NCI-H1417 (cell line): ENCODE data around the gene GRAMD2A.

Experiments used
- DNase-seq, 3 experiments: peaks; one replicate each; lab custom pipeline; 2025; lab: John Stamatoyannopoulos, UW

Gene GRAMD2A

DNA sequence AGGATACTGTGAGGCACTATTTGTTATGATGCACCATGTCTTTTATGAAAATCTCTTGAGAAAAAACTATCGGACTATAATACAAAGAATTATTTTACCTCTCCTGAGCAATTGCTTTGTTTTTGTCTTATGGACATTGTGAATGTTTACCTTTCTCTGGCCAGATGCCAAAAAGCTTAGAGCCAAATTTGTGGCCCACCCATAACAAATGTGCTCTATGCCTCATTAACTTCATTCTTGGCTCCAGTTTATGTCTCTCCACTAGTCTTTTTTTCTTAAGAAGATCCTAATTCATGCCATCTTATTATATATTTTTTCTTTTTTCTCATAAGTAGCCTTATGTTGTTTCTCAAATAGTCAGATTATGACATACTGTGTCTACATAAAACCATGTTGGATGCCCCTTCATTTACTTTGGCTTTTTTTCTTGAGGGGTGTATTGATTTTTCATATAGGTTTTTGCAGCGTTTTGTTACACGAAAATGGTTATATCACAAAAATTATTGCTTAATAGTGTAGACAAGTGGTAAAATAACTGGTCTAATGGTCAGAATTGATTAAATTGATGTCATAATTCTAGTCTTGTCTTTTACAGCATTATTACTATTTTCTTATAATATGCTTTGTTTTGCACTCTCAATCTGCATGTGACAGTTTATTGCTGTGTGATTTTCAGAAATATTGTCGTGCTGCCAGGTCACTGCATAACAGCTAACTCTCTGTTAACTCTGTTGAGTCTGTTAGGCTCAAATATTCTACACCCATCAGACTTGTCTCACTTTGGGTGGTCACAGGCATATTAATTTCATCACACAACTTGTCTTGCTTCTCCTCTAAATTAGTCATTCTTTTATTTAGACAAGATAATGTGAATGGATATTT is 61.2 kb downstream of the GRAMD2A start:
- DNase-seq, result peak; percentile 71 to 94 (median 78)

DNA sequence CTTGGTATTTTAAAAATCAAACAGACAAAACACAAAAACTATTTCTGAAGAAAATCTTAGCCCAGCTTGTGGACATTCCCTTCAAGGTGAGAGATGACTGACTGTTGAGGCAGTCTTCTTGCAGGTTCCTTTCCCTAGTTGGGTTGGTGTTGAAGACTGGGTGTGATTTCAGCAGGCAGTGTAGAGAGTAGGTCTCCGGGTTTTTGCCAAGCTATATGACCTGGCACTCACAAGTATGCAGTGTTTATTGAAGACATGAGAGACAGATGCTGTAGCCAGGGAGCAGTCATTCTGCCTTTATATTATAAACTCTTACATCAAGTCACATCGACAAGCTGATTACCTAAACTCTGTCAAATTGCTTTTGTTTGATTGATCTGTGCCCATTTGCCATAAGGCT is 61.9 kb downstream of the GRAMD2A start:
- peak; percentile 50 to 92 (median 64) for DNase-seq

DNA sequence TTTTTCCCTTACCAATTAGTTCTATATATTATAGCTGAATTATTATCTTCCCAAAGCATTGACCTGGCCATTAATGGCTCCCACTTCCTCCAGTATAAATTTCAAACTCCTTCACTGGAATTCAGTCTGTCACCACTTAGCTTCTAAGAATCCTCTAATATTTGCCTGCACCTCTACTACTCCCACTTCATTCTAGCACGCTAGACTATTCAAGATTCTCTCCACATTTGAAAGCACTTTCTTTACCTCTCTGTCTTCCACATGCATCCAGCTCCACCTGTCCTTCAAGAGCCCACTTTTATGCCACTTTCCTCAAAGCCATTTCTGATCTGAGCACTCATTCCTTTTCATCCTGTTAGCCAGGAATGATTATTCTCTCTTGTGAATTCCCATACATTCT is 64.4 kb downstream of the GRAMD2A start:
- DNase-seq, result peak in 1 of 3 experiments; percentile 10

- DNase-seq, result no peak
Measured at GRCh38 chr15:72131922-72132321, 65.7 kb downstream of the GRAMD2A start.

GRCh38 chr15:72130272-72130671 is 67.3 kb downstream of the GRAMD2A start:
- DNase-seq, result no peak

DNA sequence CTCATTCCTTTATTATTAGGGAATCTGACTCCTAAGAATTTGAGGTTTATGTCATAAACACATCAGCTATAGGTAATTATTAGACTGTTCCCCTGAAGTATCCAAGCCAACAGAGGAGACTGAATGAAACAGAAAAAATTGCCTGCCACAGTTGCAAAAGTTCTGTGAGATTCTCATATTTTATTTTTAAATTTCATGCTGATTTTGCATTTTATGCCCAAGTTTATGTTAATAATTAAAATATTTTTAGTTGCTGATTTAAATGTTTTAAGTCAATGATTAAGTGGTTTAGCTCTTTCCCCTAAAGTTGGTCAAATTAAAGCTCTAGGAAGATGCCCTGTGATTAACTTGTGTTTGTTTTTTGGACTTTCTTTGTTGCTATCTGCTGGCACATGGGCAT is 69.2 kb downstream of the GRAMD2A start:
- DNase-seq, result no peak

- no peak for DNase-seq
Measured at GRCh38 chr15:72127724-72128322, 69.8 kb downstream of the GRAMD2A start.

GRCh38 chr15:72124218-72124617 is 73.4 kb downstream of the GRAMD2A start:
- no peak for DNase-seq

- DNase-seq, result peak; percentile 98 to 100 (median 99)
Measured at GRCh38 chr15:72118017-72118978, 79.3 kb downstream of the GRAMD2A start, which contains the start of the genes MYO9A and SENP8. Gene MYO9A (minus strand): TSS chr15:72118150. CDS start chr15:72046563, 71,587 bp downstream. Gene SENP8 (plus strand): TSS chr15:72118403. CDS start chr15:72139624, 21,221 bp downstream.

DNA sequence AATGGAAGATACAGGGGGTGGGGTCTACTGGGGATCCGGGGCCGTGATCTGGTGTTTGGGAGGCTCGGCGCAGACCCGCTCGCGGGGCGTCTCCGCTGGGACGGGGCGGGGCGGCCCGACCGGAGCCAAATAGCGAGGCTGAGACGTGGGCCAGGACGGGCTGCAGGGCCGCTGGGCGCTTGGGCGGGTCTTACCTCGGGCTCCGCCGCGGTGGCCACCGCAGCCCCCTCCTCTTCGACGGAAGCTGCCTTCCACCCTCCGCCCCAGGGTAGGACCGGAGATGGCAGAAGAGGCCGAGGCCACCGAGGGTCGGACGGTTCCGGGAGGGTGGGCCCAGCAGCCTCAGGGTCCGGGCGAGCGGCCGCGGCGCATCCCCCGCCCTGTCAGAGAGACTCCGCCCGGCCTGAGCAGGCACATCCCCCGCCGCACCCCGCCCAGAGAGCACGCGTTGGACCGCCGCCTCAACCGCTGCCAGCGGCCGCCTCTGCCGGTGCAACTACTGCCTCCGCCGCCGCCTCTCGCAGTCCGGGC is 80.0 kb downstream of the GRAMD2A start:
- no peak for DNase-seq

DNA sequence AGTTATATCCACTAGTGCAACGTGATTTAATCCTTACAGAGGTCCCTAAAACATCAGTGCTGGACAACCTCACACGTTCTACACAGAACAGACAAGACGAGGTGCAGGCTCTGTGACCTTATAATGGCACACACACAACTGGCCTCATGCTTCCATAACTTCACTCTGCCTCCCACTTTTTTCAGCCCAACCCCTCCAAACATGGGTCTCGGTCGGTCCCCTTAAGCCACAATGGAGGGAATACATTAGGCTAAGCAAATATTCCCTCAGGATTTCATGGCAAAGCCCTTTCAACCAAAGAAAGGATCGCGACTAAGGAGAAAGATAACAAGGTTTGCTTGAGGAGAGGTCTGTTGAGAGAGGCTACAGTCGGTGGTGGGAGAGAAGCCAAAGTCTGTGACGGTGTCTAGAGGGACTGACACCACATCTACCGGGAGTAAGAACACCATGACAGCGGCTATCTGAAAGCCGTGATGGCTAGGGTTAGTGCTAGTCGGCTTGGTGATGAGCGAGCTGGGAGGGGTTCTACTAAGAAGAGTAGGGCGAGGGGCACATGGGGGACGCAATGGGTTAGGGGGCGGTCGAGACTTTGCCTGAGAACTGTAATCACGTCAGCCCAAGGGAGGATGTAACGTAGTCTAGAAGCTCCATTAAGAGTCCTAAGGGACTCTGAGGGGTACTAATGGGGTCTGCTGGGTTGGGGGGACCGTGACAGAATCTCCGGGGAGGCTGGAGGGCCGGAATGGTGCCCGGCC is 80.7 kb downstream of the GRAMD2A start:
- peak in 2 of 3 experiments; percentile 58 to 66 for DNase-seq

- DNase-seq, result no peak
Measured at GRCh38 chr15:72113347-72114031, 84.1 kb downstream of the GRAMD2A start.

DNA sequence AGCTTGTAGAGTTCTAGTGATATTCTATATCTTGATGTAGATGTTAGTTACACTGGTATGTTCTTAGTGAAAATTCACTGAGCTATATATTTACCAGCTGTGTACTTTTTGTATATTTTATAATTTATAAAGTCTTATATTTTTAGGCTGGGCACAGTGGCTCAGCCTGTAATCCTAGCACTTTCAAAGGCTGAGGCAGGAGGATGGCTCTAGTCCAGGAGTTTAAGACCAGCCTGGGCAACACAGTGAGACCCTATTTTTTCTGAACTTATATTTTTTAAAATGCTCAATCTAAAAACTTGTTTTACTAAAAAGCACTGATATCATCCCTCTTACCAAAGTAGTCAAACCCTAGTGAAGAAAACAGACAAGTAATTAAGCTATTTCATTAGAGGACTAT is 84.8 kb downstream of the GRAMD2A start:
- no peak for DNase-seq

GRCh38 chr15:72112116-72112515 is 85.5 kb downstream of the GRAMD2A start:
- DNase-seq, result no peak

DNA sequence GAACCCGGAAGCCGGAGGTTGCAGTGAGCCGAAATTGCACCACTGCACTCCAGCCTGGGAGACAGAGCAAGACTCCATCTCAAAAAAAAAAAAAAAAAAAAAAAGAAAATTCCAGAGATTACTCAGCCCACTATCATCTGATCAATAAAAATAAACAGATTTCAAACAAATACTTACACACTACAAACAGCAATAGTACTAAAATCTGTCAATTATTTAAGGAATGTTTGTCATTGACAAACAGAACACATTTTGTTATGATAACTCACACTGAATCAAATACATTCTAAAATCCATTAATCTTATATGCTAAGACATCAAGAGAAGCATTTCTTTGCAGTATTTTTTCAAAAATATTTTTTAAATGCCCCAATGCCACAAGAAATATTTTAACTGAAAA is 87.2 kb downstream of the GRAMD2A start:
- no peak for DNase-seq
